HepG2 (cell line): Measurements from ENCODE around the gene INTS1. TPM values are rescaled to one million over a fixed set of nuclear protein-coding genes. Genes with fewer than 3 reads are reported as not detected.

Experiments used
- CCDC6 ChIP-seq: sonication (generic); formaldehyde crosslinking; IDR thresholded peaks from 2 replicates; pipeline ENCODE4 v1.8.1; 2022; ENCODE audit warnings: mild to moderate bottlenecking, missing genetic modification reagents, moderate library complexity
- MXI1 ChIP-seq: IDR thresholded peaks from 3 replicates; pipeline ENCODE4 v1.6.1; 2012; ENCODE audit warnings: low read depth, low read length, inconsistent platforms, borderline replicate concordance
- SP4 ChIP-seq: sonication (generic); formaldehyde crosslinking; IDR thresholded peaks from 2 replicates; pipeline ENCODE4 v1.8.1; 2023; ENCODE audit warnings: mild to moderate bottlenecking, missing genetic modification reagents
- TAF1 ChIP-seq: sonication (generic); formaldehyde crosslinking; IDR thresholded peaks from 2 replicates; pipeline ENCODE4 v1.4.0; 2020; ENCODE audit warnings: missing genetic modification reagents
- ZBTB1 ChIP-seq: sonication (generic); formaldehyde crosslinking; IDR thresholded peaks from 2 replicates; pipeline ENCODE4 v1.4.0; 2020; ENCODE audit warnings: missing genetic modification reagents, borderline replicate concordance
- ZNF263 ChIP-seq: sonication (generic); formaldehyde crosslinking; IDR thresholded peaks from 2 replicates; pipeline ENCODE4 v1.4.0; 2020; ENCODE audit warnings: missing genetic modification reagents
- ZNF7 ChIP-seq: IDR thresholded peaks from 2 replicates; pipeline ENCODE4 v1.6.1; 2016; ENCODE audit warnings: missing biosample characterization, missing genetic modification reagents
- ZZZ3 ChIP-seq: sonication (generic); formaldehyde crosslinking; IDR thresholded peaks from 2 replicates; pipeline ENCODE4 v1.4.0; 2020; ENCODE audit warnings: missing genetic modification reagents, mild to moderate bottlenecking, borderline replicate concordance
- polyA plus RNA-seq, 8 experiments: library from polyadenylated mRNA; depleted of rRNA in 3 of 8; stranded (reverse) in 7 of 8; unstranded in 1 of 8; fragments of >200 nt; fragmentation: Illumina TruSeq in 4 of 8; extraction: Trizol in 4 of 8; gene quantifications; 2 replicates each; pipeline versions ENCODE4 v1.2.1 to v1.2.3, GENCODE V29; 2011 to 2016; ENCODE audit warnings: low read depth in 4 of 8, missing spikeins in 1 of 8, mixed read lengths in 1 of 8; ENCODE audit not compliant: insufficient read depth in 1 of 8
- total RNA-seq, 5 experiments: library from RNA; depleted of rRNA; stranded (reverse); fragments of >200 nt; fragmentation: Illumina TruSeq; extraction: Trizol; gene quantifications; 2 replicates each; pipeline ENCODE4 v1.2.3, GENCODE V29; 2016; ENCODE audit warnings: low read depth in 1 of 5
- TF ChIP-seq, protein P1 (sequence below): IDR thresholded peaks from 2 replicates; pipeline ENCODE4 v1.6.1; 2012; ENCODE audit warnings: low read length, improper control_type of control experiment
- TF ChIP-seq, protein P2 (sequence below), 2 experiments: fragments of 450-650 bp in 1 of 2; sonication (generic) in 1 of 2; formaldehyde crosslinking in 1 of 2; IDR thresholded peaks; 2 replicates each; pipeline versions ENCODE4 v1.6.1 to v1.8.0; 2016 to 2022; ENCODE audit warnings: antibody characterized with exemption in 1 of 2, mild to moderate bottlenecking in 1 of 2, missing genetic modification reagents in 1 of 2
- TF ChIP-seq, protein P3 (sequence below): sonication (generic); formaldehyde crosslinking; IDR thresholded peaks from 2 replicates; pipeline ENCODE4 v1.5.0; 2020; ENCODE audit warnings: mild to moderate bottlenecking, missing genetic modification reagents
- TF ChIP-seq, protein P4 (sequence below): sonication (generic); formaldehyde crosslinking; IDR thresholded peaks from 2 replicates; pipeline ENCODE4 v1.4.0; 2020; ENCODE audit warnings: missing genetic modification reagents

Gene INTS1
- total and polyA plus RNA-seq, 2 of the 13 experiments (the other 11 are each of a cell fraction or from before 2014, with no cell fraction given) = 13.7 to 29.0 TPM

DNA sequence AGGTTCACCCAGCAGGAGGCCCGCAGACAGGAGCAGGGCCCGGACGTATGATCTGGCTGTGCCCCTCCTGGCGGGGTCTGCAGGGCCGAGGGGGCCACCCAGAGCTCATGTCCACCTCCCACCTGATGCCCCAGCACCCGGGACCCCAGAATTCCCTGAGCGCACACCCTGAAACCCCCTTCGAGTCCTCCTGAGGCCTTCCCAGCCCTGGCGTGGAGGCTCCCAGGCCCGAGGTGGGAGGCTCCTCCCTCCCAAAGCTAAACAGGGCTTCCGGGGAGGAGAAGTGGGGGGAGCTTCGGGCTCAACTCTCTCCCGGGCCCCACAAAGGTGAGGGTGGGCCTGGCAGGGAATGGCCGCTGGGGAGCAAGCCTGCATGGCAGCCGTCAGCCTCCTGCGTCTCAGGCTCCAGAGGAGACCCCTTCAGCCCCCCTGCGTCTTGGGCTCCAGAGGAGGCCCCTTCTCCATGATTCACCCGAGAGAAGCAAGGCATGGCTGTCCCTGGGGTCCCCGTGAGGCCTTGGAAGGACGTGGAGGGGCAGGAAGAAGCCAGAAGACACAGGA lies 75.2 kb downstream of the INTS1 start (continued):
- TF ChIP-seq, protein P1, sequence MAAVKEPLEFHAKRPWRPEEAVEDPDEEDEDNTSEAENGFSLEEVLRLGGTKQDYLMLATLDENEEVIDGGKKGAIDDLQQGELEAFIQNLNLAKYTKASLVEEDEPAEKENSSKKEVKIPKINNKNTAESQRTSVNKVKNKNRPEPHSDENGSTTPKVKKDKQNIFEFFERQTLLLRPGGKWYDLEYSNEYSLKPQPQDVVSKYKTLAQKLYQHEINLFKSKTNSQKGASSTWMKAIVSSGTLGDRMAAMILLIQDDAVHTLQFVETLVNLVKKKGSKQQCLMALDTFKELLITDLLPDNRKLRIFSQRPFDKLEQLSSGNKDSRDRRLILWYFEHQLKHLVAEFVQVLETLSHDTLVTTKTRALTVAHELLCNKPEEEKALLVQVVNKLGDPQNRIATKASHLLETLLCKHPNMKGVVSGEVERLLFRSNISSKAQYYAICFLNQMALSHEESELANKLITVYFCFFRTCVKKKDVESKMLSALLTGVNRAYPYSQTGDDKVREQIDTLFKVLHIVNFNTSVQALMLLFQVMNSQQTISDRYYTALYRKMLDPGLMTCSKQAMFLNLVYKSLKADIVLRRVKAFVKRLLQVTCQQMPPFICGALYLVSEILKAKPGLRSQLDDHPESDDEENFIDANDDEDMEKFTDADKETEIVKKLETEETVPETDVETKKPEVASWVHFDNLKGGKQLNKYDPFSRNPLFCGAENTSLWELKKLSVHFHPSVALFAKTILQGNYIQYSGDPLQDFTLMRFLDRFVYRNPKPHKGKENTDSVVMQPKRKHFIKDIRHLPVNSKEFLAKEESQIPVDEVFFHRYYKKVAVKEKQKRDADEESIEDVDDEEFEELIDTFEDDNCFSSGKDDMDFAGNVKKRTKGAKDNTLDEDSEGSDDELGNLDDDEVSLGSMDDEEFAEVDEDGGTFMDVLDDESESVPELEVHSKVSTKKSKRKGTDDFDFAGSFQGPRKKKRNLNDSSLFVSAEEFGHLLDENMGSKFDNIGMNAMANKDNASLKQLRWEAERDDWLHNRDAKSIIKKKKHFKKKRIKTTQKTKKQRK = no peak
- TF ChIP-seq ZZZ3 (CRISPR knock-in tag) (no peak), ZBTB1 (CRISPR knock-in tag) (no peak), TAF1 (peak; percentile 24; the same call in 1 of the 2 replicates), ZNF263 (0 out of 2 replicates have a peak, but pooled peaks have one; percentile 18), MXI1 (no peak), ZNF7 (CRISPR knock-in tag) (no peak), SP4 (CRISPR knock-in tag) (peak; percentile 58; the same call in 1 of the 2 replicates), CCDC6 (CRISPR knock-in tag) (no peak)
- TF ChIP-seq, protein P2, sequence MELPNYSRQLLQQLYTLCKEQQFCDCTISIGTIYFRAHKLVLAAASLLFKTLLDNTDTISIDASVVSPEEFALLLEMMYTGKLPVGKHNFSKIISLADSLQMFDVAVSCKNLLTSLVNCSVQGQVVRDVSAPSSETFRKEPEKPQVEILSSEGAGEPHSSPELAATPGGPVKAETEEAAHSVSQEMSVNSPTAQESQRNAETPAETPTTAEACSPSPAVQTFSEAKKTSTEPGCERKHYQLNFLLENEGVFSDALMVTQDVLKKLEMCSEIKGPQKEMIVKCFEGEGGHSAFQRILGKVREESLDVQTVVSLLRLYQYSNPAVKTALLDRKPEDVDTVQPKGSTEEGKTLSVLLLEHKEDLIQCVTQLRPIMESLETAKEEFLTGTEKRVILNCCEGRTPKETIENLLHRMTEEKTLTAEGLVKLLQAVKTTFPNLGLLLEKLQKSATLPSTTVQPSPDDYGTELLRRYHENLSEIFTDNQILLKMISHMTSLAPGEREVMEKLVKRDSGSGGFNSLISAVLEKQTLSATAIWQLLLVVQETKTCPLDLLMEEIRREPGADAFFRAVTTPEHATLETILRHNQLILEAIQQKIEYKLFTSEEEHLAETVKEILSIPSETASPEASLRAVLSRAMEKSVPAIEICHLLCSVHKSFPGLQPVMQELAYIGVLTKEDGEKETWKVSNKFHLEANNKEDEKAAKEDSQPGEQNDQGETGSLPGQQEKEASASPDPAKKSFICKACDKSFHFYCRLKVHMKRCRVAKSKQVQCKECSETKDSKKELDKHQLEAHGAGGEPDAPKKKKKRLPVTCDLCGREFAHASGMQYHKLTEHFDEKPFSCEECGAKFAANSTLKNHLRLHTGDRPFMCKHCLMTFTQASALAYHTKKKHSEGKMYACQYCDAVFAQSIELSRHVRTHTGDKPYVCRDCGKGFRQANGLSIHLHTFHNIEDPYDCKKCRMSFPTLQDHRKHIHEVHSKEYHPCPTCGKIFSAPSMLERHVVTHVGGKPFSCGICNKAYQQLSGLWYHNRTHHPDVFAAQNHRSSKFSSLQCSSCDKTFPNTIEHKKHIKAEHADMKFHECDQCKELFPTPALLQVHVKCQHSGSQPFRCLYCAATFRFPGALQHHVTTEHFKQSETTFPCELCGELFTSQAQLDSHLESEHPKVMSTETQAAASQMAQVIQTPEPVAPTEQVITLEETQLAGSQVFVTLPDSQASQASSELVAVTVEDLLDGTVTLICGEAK (IDR thresholded peaks at IDR 0.05) = no peak
- TF ChIP-seq, protein P2 (CRISPR knock-in tag; IDR thresholded peaks at IDR 0.05) = no peak
- TF ChIP-seq, protein P3, sequence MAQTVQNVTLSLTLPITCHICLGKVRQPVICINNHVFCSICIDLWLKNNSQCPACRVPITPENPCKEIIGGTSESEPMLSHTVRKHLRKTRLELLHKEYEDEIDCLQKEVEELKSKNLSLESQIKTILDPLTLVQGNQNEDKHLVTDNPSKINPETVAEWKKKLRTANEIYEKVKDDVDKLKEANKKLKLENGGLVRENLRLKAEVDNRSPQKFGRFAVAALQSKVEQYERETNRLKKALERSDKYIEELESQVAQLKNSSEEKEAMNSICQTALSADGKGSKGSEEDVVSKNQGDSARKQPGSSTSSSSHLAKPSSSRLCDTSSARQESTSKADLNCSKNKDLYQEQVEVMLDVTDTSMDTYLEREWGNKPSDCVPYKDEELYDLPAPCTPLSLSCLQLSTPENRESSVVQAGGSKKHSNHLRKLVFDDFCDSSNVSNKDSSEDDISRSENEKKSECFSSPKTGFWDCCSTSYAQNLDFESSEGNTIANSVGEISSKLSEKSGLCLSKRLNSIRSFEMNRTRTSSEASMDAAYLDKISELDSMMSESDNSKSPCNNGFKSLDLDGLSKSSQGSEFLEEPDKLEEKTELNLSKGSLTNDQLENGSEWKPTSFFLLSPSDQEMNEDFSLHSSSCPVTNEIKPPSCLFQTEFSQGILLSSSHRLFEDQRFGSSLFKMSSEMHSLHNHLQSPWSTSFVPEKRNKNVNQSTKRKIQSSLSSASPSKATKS (CRISPR knock-in tag) = 0 out of 2 replicates have a peak, but pooled peaks have one; percentile 53
- TF ChIP-seq, protein P4, sequence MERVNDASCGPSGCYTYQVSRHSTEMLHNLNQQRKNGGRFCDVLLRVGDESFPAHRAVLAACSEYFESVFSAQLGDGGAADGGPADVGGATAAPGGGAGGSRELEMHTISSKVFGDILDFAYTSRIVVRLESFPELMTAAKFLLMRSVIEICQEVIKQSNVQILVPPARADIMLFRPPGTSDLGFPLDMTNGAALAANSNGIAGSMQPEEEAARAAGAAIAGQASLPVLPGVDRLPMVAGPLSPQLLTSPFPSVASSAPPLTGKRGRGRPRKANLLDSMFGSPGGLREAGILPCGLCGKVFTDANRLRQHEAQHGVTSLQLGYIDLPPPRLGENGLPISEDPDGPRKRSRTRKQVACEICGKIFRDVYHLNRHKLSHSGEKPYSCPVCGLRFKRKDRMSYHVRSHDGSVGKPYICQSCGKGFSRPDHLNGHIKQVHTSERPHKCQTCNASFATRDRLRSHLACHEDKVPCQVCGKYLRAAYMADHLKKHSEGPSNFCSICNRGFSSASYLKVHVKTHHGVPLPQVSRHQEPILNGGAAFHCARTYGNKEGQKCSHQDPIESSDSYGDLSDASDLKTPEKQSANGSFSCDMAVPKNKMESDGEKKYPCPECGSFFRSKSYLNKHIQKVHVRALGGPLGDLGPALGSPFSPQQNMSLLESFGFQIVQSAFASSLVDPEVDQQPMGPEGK (CRISPR knock-in tag) = peak; percentile 53; the same call in 1 of the 2 replicates
